OCI-LY3 (cell line): Measurements from ENCODE around the gene BCL11B.

Source experiments
- H2AFZ ChIP-seq: fragments of 200-600, 300-600 bp; shearing (Covaris generic); 2 replicates; pipeline ENCODE4 v1.6.0; 2014; ENCODE audit warnings: antibody characterized with exemption, low read depth, low read length
- H3K27ac ChIP-seq: fragments of 200-600, 300-600 bp; sonication (generic); 2 replicates; pipeline ENCODE4 v1.5.1; 2014; ENCODE audit warnings: mild to moderate bottlenecking, low read length, moderate library complexity, mixed read lengths
- H3K27me3 ChIP-seq: fragments of 200-600, 300-600 bp; sonication (generic); 2 replicates; pipeline ENCODE4 v1.6.1; 2014; ENCODE audit warnings: low read depth, low read length, mixed read lengths
- H3K36me3 ChIP-seq: fragments of 200-600, 300-600 bp; sonication (generic); replicated peaks from 2 replicates; pipeline ENCODE3; 2014; ENCODE audit warnings: low read depth, low read length, mixed read lengths
- H3K4me1 ChIP-seq: fragments of 300-600, 200-600 bp; sonication (generic); 2 replicates; pipeline ENCODE4 v1.6.1; 2014; ENCODE audit warnings: low read length, mixed read lengths
- H3K4me2 ChIP-seq: fragments of 200-600, 300-600 bp; sonication (generic); 2 replicates; pipeline ENCODE4 v1.6.1; 2014; ENCODE audit warnings: low read length, mixed read lengths
- H3K4me3 ChIP-seq: fragments of 300-600, 200-600 bp; sonication (generic); 2 replicates; pipeline ENCODE4 v1.5.1; 2014; ENCODE audit warnings: antibody characterized with exemption, mild to moderate bottlenecking, low read length, moderate library complexity
- H3K79me2 ChIP-seq: fragments of 300-600, 200-600 bp; shearing (Covaris generic); 2 replicates; pipeline ENCODE4 v1.6.1; 2014; ENCODE audit warnings: mild to moderate bottlenecking, low read length, mixed read lengths
- H3K9ac ChIP-seq: fragments of 300-600, 200-600 bp; shearing (Covaris generic); 2 replicates; pipeline ENCODE4 v1.6.0; 2014; ENCODE audit warnings: mild to moderate bottlenecking, low read length, moderate library complexity
- H3K9me3 ChIP-seq: fragments of 200-600, 300-600 bp; shearing (Covaris generic); 2 replicates; pipeline ENCODE4 v1.6.1; 2014; ENCODE audit warnings: low read length, mixed read lengths; ENCODE audit not compliant: insufficient read depth
- H4K20me1 ChIP-seq: fragments of 200-600, 300-600 bp; sonication (generic); 2 replicates; pipeline ENCODE4 v1.6.1; 2016; ENCODE audit warnings: low read length, mixed read lengths; ENCODE audit not compliant: insufficient read depth
- CTCF ChIP-seq: fragments of 200-600, 300-600 bp; sonication (generic); IDR thresholded peaks from 2 replicates; pipeline ENCODE4 v1.5.1; 2014; ENCODE audit warnings: antibody characterized with exemption, low read length, low read depth
- EZH2phosphoT487 ChIP-seq: fragments of 200-600 bp; shearing (Covaris generic); IDR thresholded peaks from 2 replicates; pipeline ENCODE4 v1.6.1; 2018; ENCODE audit warnings: antibody characterized with exemption, mixed run types, low read depth

Gene BCL11B

GRCh38 chr14:99185436-99186068, 86.4 kb downstream of the BCL11B start:
- no peaks in the 10 kb centered on the region for H4K20me1 ChIP-seq
- no peaks in the 10 kb centered on the region for H3K79me2 ChIP-seq

GRCh38 chr14:99183716-99184115, 88.3 kb downstream of the BCL11B start:
- Histone ChIP-seq H3K36me3 (no peaks in the 10 kb centered on the region), H3K4me3 (no peak overlapping the region), H2AFZ (no peak overlapping the region), H3K9ac (no peak overlapping the region), H3K4me2 (no peak overlapping the region), H4K20me1 (no peaks in the 10 kb centered on the region), H3K9me3 (no peaks in the 10 kb centered on the region), H3K4me1 (no peaks in the 10 kb centered on the region), H3K27ac (no peak overlapping the region), H3K27me3 (no peaks in the 10 kb centered on the region), H3K79me2 (no peaks in the 10 kb centered on the region)
- TF ChIP-seq CTCF (no peak), EZH2phosphoT487 (no peak)

More at GRCh38 chr14:99185436-99186068, 86.4 kb downstream of the BCL11B start:
- H2AFZ ChIP-seq, result no peak overlapping the region
- no peak overlapping the region for H3K9ac ChIP-seq
- no peak overlapping the region for H3K4me2 ChIP-seq
- no peaks in the 10 kb centered on the region for H3K4me1 ChIP-seq
- H3K36me3 ChIP-seq, result no peaks in the 10 kb centered on the region
- no peaks in the 10 kb centered on the region for H3K27me3 ChIP-seq
- no peak overlapping the region for H3K4me3 ChIP-seq
- no peak for TF ChIP-seq EZH2phosphoT487
- H3K27ac ChIP-seq, result no peak overlapping the region
- H3K9me3 ChIP-seq, result no peaks in the 10 kb centered on the region

- Histone ChIP-seq H3K4me3 (no peak overlapping the region), H4K20me1 (no peaks in the 10 kb centered on the region), H3K4me1 (no peaks in the 10 kb centered on the region), H2AFZ (no peak overlapping the region), H3K9ac (no peak overlapping the region), H3K27me3 (no peaks in the 10 kb centered on the region), H3K27ac (no peak overlapping the region), H3K79me2 (no peaks in the 10 kb centered on the region), H3K9me3 (no peaks in the 10 kb centered on the region), H3K36me3 (no peaks in the 10 kb centered on the region), H3K4me2 (no peak overlapping the region)
- no peak for TF ChIP-seq EZH2phosphoT487
- TF ChIP-seq CTCF, result no peak
Observed at GRCh38 chr14:99183311-99183710, 88.7 kb downstream of the BCL11B start.

GRCh38 chr14:99182548-99183250, 89.3 kb downstream of the BCL11B start:
- Histone ChIP-seq H3K9ac (no peak overlapping the region), H3K27ac (no peak overlapping the region), H3K79me2 (no peaks in the 10 kb centered on the region), H3K4me1 (no peaks in the 10 kb centered on the region), H3K4me2 (no peak overlapping the region), H3K4me3 (no peak overlapping the region), H3K27me3 (no peaks in the 10 kb centered on the region), H4K20me1 (no peaks in the 10 kb centered on the region), H3K9me3 (no peaks in the 10 kb centered on the region), H2AFZ (no peak overlapping the region), H3K36me3 (no peaks in the 10 kb centered on the region)
- TF ChIP-seq CTCF (no peak), EZH2phosphoT487 (no peak)
